ENCODE measurements around the gene SLC2A6. TPM values are rescaled to one million over a fixed set of nuclear protein-coding genes. Genes with fewer than 3 reads are reported as not detected.

The SLC2A6 gene
- total and polyA plus RNA-seq, 10 of the 15 experiments (the other 5 are each of a cell fraction or from before 2014, with no cell fraction given): 1.1 to 37.9 (median 18.3) TPM

GRCh38 chr9:133421615-133422542, 57.0 kb downstream of the SLC2A6 start, which contains the start of gene ADAMTS13 (continued):
- TF ChIP-seq ZNF207 (IDR thresholded peaks at IDR 0.05; ENCODE audit: borderline replicate concordance): no peak

Other genes starting within 250 kb of the SLC2A6 start
Only the 7 nearest of the 15 such genes appear.
- gene SURF4, start 103.0 kb downstream of the SLC2A6 start, total RNA-seq (2014; rRNA removed): 119 and 120 TPM in 2 replicates
- 60.4 and 70.0 TPM in 2 replicates for gene SURF4, start 103.0 kb downstream of the SLC2A6 start, total RNA-seq (2014; rRNA removed; fragmentation: Illumina TruSeq; extraction: Trizol)
- gene SURF4, start 103.0 kb downstream of the SLC2A6 start, total RNA-seq (2021): 95.3 and 107 TPM in 2 replicates
- 67.3 and 74.8 TPM in 2 replicates for gene SURF4, start 103.0 kb downstream of the SLC2A6 start, polyA plus RNA-seq (2011; rRNA removed)
- gene SURF4, start 103.0 kb downstream of the SLC2A6 start, polyA plus RNA-seq (2014; fragmentation: Illumina TruSeq; extraction: Trizol): 61.0 and 73.5 TPM in 2 replicates
- 10 to 100 TPM in 1 of 2 experiments, 1 to 10 TPM in 1; 6.4 to 12.6 TPM for gene SURF4, start 103.0 kb downstream of the SLC2A6 start, polyA plus RNA-seq (2014; fragmentation: Nextera tagmentation; extraction: Ambion mirVana)
- 82.6 and 83.9 TPM in 2 replicates for gene SURF4, start 103.0 kb downstream of the SLC2A6 start, polyA plus RNA-seq (2014; rRNA removed)
- 100 to 1,000 TPM; 121 to 134 TPM for gene SURF4, start 103.0 kb downstream of the SLC2A6 start, polyA plus RNA-seq (2016; fragmentation: Nextera tagmentation; extraction: Ambion mirVana)
- gene STKLD1, start 102.7 kb downstream of the SLC2A6 start, total RNA-seq (2014; rRNA removed): 0.40 and 0.44 TPM in 2 replicates
- gene STKLD1, start 102.7 kb downstream of the SLC2A6 start, total RNA-seq (2014; rRNA removed; fragmentation: Illumina TruSeq; extraction: Trizol): 0.23 TPM in 1 of 2 replicates, not detected in the other
- gene STKLD1, start 102.7 kb downstream of the SLC2A6 start, total RNA-seq (2021): 0.35 TPM in 1 of 2 replicates, not detected in the other
- 0.34 and 0.48 TPM in 2 replicates for gene STKLD1, start 102.7 kb downstream of the SLC2A6 start, polyA plus RNA-seq (2011; rRNA removed)
- 0.40 TPM in 1 of 2 replicates, not detected in the other for gene STKLD1, start 102.7 kb downstream of the SLC2A6 start, polyA plus RNA-seq (2014; fragmentation: Illumina TruSeq; extraction: Trizol)
- under 1 TPM in 1 of 2 experiments, not detected in 1; 0.24 TPM for gene STKLD1, start 102.7 kb downstream of the SLC2A6 start, polyA plus RNA-seq (2014; fragmentation: Nextera tagmentation; extraction: Ambion mirVana)
- gene STKLD1, start 102.7 kb downstream of the SLC2A6 start, polyA plus RNA-seq (2014; rRNA removed): 0.37 TPM in 1 of 2 replicates, not detected in the other
- gene STKLD1, start 102.7 kb downstream of the SLC2A6 start, polyA plus RNA-seq (2016; fragmentation: Nextera tagmentation; extraction: Ambion mirVana): under 1 TPM; 0.07 to 0.13 TPM
- 31.5 and 33.3 TPM in 2 replicates for gene REXO4, start 61.1 kb downstream of the SLC2A6 start, total RNA-seq (2014; rRNA removed)
- 16.5 and 20.9 TPM in 2 replicates for gene REXO4, start 61.1 kb downstream of the SLC2A6 start, total RNA-seq (2014; rRNA removed; fragmentation: Illumina TruSeq; extraction: Trizol)
- gene REXO4, start 61.1 kb downstream of the SLC2A6 start, total RNA-seq (2021): 42.1 and 43.9 TPM in 2 replicates
- gene REXO4, start 61.1 kb downstream of the SLC2A6 start, polyA plus RNA-seq (2011; rRNA removed): 23.8 and 27.7 TPM in 2 replicates
- gene REXO4, start 61.1 kb downstream of the SLC2A6 start, polyA plus RNA-seq (2014; fragmentation: Illumina TruSeq; extraction: Trizol): 16.4 and 24.8 TPM in 2 replicates
- 1 to 10 TPM; 2.7 to 8.4 TPM for gene REXO4, start 61.1 kb downstream of the SLC2A6 start, polyA plus RNA-seq (2014; fragmentation: Nextera tagmentation; extraction: Ambion mirVana)
- gene REXO4, start 61.1 kb downstream of the SLC2A6 start, polyA plus RNA-seq (2014; rRNA removed): 37.9 and 39.6 TPM in 2 replicates
- 10 to 100 TPM; 34.0 to 38.9 TPM for gene REXO4, start 61.1 kb downstream of the SLC2A6 start, polyA plus RNA-seq (2016; fragmentation: Nextera tagmentation; extraction: Ambion mirVana)
- 0.28 and 0.33 TPM in 2 replicates for gene ADAMTS13, start 56.7 kb downstream of the SLC2A6 start, total RNA-seq (2014; rRNA removed)
- 0.18 and 0.28 TPM in 2 replicates for gene ADAMTS13, start 56.7 kb downstream of the SLC2A6 start, total RNA-seq (2014; rRNA removed; fragmentation: Illumina TruSeq; extraction: Trizol)
- gene ADAMTS13, start 56.7 kb downstream of the SLC2A6 start, total RNA-seq (2021): 1.2 and 2.0 TPM in 2 replicates
- 0.82 and 1.7 TPM in 2 replicates for gene ADAMTS13, start 56.7 kb downstream of the SLC2A6 start, polyA plus RNA-seq (2011; rRNA removed)
- gene ADAMTS13, start 56.7 kb downstream of the SLC2A6 start, polyA plus RNA-seq (2014; fragmentation: Illumina TruSeq; extraction: Trizol): 0.22 and 0.28 TPM in 2 replicates
- under 1 TPM; 0.08 to 0.15 TPM for gene ADAMTS13, start 56.7 kb downstream of the SLC2A6 start, polyA plus RNA-seq (2014; fragmentation: Nextera tagmentation; extraction: Ambion mirVana)
- 1.2 and 2.4 TPM in 2 replicates for gene ADAMTS13, start 56.7 kb downstream of the SLC2A6 start, polyA plus RNA-seq (2014; rRNA removed)
- under 1 TPM; 0.28 to 0.37 TPM for gene ADAMTS13, start 56.7 kb downstream of the SLC2A6 start, polyA plus RNA-seq (2016; fragmentation: Nextera tagmentation; extraction: Ambion mirVana)
- 1.6 and 2.3 TPM in 2 replicates for gene CACFD1, start 19.1 kb downstream of the SLC2A6 start, total RNA-seq (2014; rRNA removed)
- 0.45 and 0.64 TPM in 2 replicates for gene CACFD1, start 19.1 kb downstream of the SLC2A6 start, total RNA-seq (2014; rRNA removed; fragmentation: Illumina TruSeq; extraction: Trizol)
- gene CACFD1, start 19.1 kb downstream of the SLC2A6 start, total RNA-seq (2021): 2.7 and 4.0 TPM in 2 replicates
- 2.7 and 5.8 TPM in 2 replicates for gene CACFD1, start 19.1 kb downstream of the SLC2A6 start, polyA plus RNA-seq (2011; rRNA removed)
- gene CACFD1, start 19.1 kb downstream of the SLC2A6 start, polyA plus RNA-seq (2014; fragmentation: Illumina TruSeq; extraction: Trizol): 0.14 and 0.35 TPM in 2 replicates
- under 1 TPM in 1 of 2 experiments, not detected in 1; 0.09 TPM for gene CACFD1, start 19.1 kb downstream of the SLC2A6 start, polyA plus RNA-seq (2014; fragmentation: Nextera tagmentation; extraction: Ambion mirVana)
- 1.4 and 3.6 TPM in 2 replicates for gene CACFD1, start 19.1 kb downstream of the SLC2A6 start, polyA plus RNA-seq (2014; rRNA removed)
- 1 to 10 TPM in 1 of 2 experiments, under 1 TPM in 1; 0.98 to 1.4 TPM for gene CACFD1, start 19.1 kb downstream of the SLC2A6 start, polyA plus RNA-seq (2016; fragmentation: Nextera tagmentation; extraction: Ambion mirVana)
- not detected in 2 replicates for gene MYMK, start 45.9 kb upstream of the SLC2A6 start, total RNA-seq (2014; rRNA removed)
- gene MYMK, start 45.9 kb upstream of the SLC2A6 start, total RNA-seq (2014; rRNA removed; fragmentation: Illumina TruSeq; extraction: Trizol): not detected in 2 replicates
- not detected in 2 replicates for gene MYMK, start 45.9 kb upstream of the SLC2A6 start, total RNA-seq (2021)
- not detected in 2 replicates for gene MYMK, start 45.9 kb upstream of the SLC2A6 start, polyA plus RNA-seq (2011; rRNA removed)
- not detected in 2 replicates for gene MYMK, start 45.9 kb upstream of the SLC2A6 start, polyA plus RNA-seq (2014; fragmentation: Illumina TruSeq; extraction: Trizol)
- not detected for gene MYMK, start 45.9 kb upstream of the SLC2A6 start, polyA plus RNA-seq (2014; fragmentation: Nextera tagmentation; extraction: Ambion mirVana)
- gene MYMK, start 45.9 kb upstream of the SLC2A6 start, polyA plus RNA-seq (2014; rRNA removed): not detected in 2 replicates
- gene MYMK, start 45.9 kb upstream of the SLC2A6 start, polyA plus RNA-seq (2016; fragmentation: Nextera tagmentation; extraction: Ambion mirVana): not detected
- not detected in 2 replicates for gene ADAMTSL2, start 55.6 kb upstream of the SLC2A6 start, total RNA-seq (2014; rRNA removed)
- not detected in 2 replicates for gene ADAMTSL2, start 55.6 kb upstream of the SLC2A6 start, total RNA-seq (2014; rRNA removed; fragmentation: Illumina TruSeq; extraction: Trizol)
- 0.05 TPM in 1 of 2 replicates, not detected in the other for gene ADAMTSL2, start 55.6 kb upstream of the SLC2A6 start, total RNA-seq (2021)
- gene ADAMTSL2, start 55.6 kb upstream of the SLC2A6 start, polyA plus RNA-seq (2011; rRNA removed): 0.07 TPM in 1 of 2 replicates, not detected in the other
- not detected in 2 replicates for gene ADAMTSL2, start 55.6 kb upstream of the SLC2A6 start, polyA plus RNA-seq (2014; fragmentation: Illumina TruSeq; extraction: Trizol)
- gene ADAMTSL2, start 55.6 kb upstream of the SLC2A6 start, polyA plus RNA-seq (2014; fragmentation: Nextera tagmentation; extraction: Ambion mirVana): not detected
- gene ADAMTSL2, start 55.6 kb upstream of the SLC2A6 start, polyA plus RNA-seq (2014; rRNA removed): 0.04 TPM in 1 of 2 replicates, not detected in the other
- gene ADAMTSL2, start 55.6 kb upstream of the SLC2A6 start, polyA plus RNA-seq (2016; fragmentation: Nextera tagmentation; extraction: Ambion mirVana): not detected